ENCODE measurements around the gene KCNAB2.

The KCNAB2 gene

GRCh38 chr1:6124341-6124740 lies 78.7 kb downstream of the KCNAB2 start:
- Histone ChIP-seq H3K4me1 (ENCODE audit: low read length) (no peaks in the 10 kb centered on the region), H3K27ac (ENCODE audit: low read length) (no peak overlapping the region), H3K9ac (ENCODE audit: low read length) (no peak overlapping the region), H3K36me3 (replicated peaks; ENCODE audit: low read depth, low read length) (no peaks in the 10 kb centered on the region), H3K4me2 (ENCODE audit: low read length) (no peak overlapping the region), H4K20me1 (ENCODE audit: insufficient read depth, low read length) (no peaks in the 10 kb centered on the region), H3K9me3 (ENCODE audit: insufficient read depth, low read length) (no peaks in the 10 kb centered on the region), H3K79me2 (ENCODE audit: low read length) (no peaks in the 10 kb centered on the region), H3K27me3 (ENCODE audit: low read depth, low read length) (no peaks in the 10 kb centered on the region), H2AFZ (ENCODE audit: low read depth, low read length) (no peak overlapping the region), H3K4me3 (ENCODE audit: low read length) (no peak overlapping the region)
- TF ChIP-seq CTCF (IDR thresholded peaks at IDR 0.05; ENCODE audit: low read depth, low read length) (no peak), EZH2phosphoT487 (IDR thresholded peaks at IDR 0.05; ENCODE audit: low read depth) (no peak)

- H3K79me2 ChIP-seq (ENCODE audit: low read length) = no peaks in the 10 kb centered on the region
- no peak overlapping the region for H3K4me2 ChIP-seq (ENCODE audit: low read length)
- H3K9ac ChIP-seq (ENCODE audit: low read length) = no peak overlapping the region
- H3K27me3 ChIP-seq (ENCODE audit: low read depth, low read length) = no peaks in the 10 kb centered on the region
- no peaks in the 10 kb centered on the region for H3K36me3 ChIP-seq (replicated peaks; ENCODE audit: low read depth, low read length)
- no peak overlapping the region for H2AFZ ChIP-seq (ENCODE audit: low read depth, low read length)
- no peaks in the 10 kb centered on the region for H3K4me1 ChIP-seq (ENCODE audit: low read length)
- no peak for TF ChIP-seq CTCF (IDR thresholded peaks at IDR 0.05; ENCODE audit: low read depth, low read length)
- no peak for TF ChIP-seq EZH2phosphoT487 (IDR thresholded peaks at IDR 0.05; ENCODE audit: low read depth)
- no peaks in the 10 kb centered on the region for H4K20me1 ChIP-seq (ENCODE audit: insufficient read depth, low read length)
- H3K27ac ChIP-seq (ENCODE audit: low read length) = no peak overlapping the region
- H3K4me3 ChIP-seq (ENCODE audit: low read length) = no peak overlapping the region
- no peaks in the 10 kb centered on the region for H3K9me3 ChIP-seq (ENCODE audit: insufficient read depth, low read length)
These were observed 79.2 kb downstream of the KCNAB2 start for GRCh38 chr1:6124746-6125365.

- H3K4me1 ChIP-seq (ENCODE audit: low read length) = no peaks in the 10 kb centered on the region
- H4K20me1 ChIP-seq (ENCODE audit: insufficient read depth, low read length) = no peaks in the 10 kb centered on the region
- no peaks in the 10 kb centered on the region for H3K36me3 ChIP-seq (replicated peaks; ENCODE audit: low read depth, low read length)
- no peak overlapping the region for H2AFZ ChIP-seq (ENCODE audit: low read depth, low read length)
- no peaks in the 10 kb centered on the region for H3K9me3 ChIP-seq (ENCODE audit: insufficient read depth, low read length)
- no peak overlapping the region for H3K4me2 ChIP-seq (ENCODE audit: low read length)
- H3K27me3 ChIP-seq (ENCODE audit: low read depth, low read length) = no peaks in the 10 kb centered on the region
- TF ChIP-seq CTCF (IDR thresholded peaks at IDR 0.05; ENCODE audit: low read depth, low read length) = no peak
- TF ChIP-seq EZH2phosphoT487 (IDR thresholded peaks at IDR 0.05; ENCODE audit: low read depth) = no peak
- no peak overlapping the region for H3K27ac ChIP-seq (ENCODE audit: low read length)
- no peaks in the 10 kb centered on the region for H3K79me2 ChIP-seq (ENCODE audit: low read length)
- no peak overlapping the region for H3K9ac ChIP-seq (ENCODE audit: low read length)
- H3K4me3 ChIP-seq (ENCODE audit: low read length) = no peak overlapping the region
These were observed 79.7 kb downstream of the KCNAB2 start for GRCh38 chr1:6125366-6125765.

GRCh38 chr1:6126028-6126427 lies 80.3 kb downstream of the KCNAB2 start:
- Histone ChIP-seq H3K36me3 (replicated peaks; ENCODE audit: low read depth, low read length) (no peaks in the 10 kb centered on the region), H3K9me3 (ENCODE audit: insufficient read depth, low read length) (no peaks in the 10 kb centered on the region), H4K20me1 (ENCODE audit: insufficient read depth, low read length) (no peaks in the 10 kb centered on the region), H3K4me2 (ENCODE audit: low read length) (no peak overlapping the region), H3K27me3 (ENCODE audit: low read depth, low read length) (no peaks in the 10 kb centered on the region), H3K27ac (ENCODE audit: low read length) (no peak overlapping the region), H3K4me1 (ENCODE audit: low read length) (no peaks in the 10 kb centered on the region), H3K79me2 (ENCODE audit: low read length) (no peaks in the 10 kb centered on the region), H2AFZ (ENCODE audit: low read depth, low read length) (no peak overlapping the region), H3K4me3 (ENCODE audit: low read length) (no peak overlapping the region), H3K9ac (ENCODE audit: low read length) (no peak overlapping the region)
- TF ChIP-seq EZH2phosphoT487 (IDR thresholded peaks at IDR 0.05; ENCODE audit: low read depth) (no peak), CTCF (IDR thresholded peaks at IDR 0.05; ENCODE audit: low read depth, low read length) (no peak)

Data from OCI-LY3 (cell line).